ENCODE measurements around the gene PADI6.

GRCh38 chr1:17400725-17401341 lies 28.8 kb downstream of the PADI6 start:
- TF ChIP-seq, protein P1, sequence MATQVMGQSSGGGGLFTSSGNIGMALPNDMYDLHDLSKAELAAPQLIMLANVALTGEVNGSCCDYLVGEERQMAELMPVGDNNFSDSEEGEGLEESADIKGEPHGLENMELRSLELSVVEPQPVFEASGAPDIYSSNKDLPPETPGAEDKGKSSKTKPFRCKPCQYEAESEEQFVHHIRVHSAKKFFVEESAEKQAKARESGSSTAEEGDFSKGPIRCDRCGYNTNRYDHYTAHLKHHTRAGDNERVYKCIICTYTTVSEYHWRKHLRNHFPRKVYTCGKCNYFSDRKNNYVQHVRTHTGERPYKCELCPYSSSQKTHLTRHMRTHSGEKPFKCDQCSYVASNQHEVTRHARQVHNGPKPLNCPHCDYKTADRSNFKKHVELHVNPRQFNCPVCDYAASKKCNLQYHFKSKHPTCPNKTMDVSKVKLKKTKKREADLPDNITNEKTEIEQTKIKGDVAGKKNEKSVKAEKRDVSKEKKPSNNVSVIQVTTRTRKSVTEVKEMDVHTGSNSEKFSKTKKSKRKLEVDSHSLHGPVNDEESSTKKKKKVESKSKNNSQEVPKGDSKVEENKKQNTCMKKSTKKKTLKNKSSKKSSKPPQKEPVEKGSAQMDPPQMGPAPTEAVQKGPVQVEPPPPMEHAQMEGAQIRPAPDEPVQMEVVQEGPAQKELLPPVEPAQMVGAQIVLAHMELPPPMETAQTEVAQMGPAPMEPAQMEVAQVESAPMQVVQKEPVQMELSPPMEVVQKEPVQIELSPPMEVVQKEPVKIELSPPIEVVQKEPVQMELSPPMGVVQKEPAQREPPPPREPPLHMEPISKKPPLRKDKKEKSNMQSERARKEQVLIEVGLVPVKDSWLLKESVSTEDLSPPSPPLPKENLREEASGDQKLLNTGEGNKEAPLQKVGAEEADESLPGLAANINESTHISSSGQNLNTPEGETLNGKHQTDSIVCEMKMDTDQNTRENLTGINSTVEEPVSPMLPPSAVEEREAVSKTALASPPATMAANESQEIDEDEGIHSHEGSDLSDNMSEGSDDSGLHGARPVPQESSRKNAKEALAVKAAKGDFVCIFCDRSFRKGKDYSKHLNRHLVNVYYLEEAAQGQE (IDR thresholded peaks at IDR 0.05; ENCODE audit: insufficient read depth in 1 of 2, low read depth in 2 of 2, low read length in 2 of 2) = no peak
- no peak for TF ChIP-seq TAF1 (IDR thresholded peaks at IDR 0.05; ENCODE audit: borderline replicate concordance, insufficient read depth, low read length)
- TF ChIP-seq POLR2AphosphoS5 (IDR thresholded peaks at IDR 0.05; ENCODE audit: low read depth, low read length) = no peak

All from PFSK-1 (cell line).